Measurements from ENCODE around the gene C1orf56.

The C1orf56 gene

DNA sequence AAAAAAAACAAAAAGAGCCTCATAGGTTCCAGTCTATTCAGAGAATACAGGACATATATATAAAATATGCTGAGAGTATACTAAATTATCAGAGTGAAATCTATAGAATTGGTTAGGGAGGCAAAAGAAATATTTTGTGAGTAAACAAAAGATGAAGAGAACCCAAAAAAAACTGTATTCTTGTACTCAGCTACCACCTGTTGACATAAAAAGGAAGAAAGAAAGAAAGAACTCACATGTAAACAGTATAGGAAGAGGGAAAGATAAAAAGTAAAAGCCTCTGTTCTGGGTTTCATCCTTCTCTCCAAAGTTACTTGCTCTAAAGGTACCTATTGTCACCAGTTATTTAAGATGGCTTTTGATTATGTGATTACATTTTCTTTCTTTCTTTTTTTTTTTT is 21.1 kb upstream of the C1orf56 start:
- DNase-seq, result no peak

DNA sequence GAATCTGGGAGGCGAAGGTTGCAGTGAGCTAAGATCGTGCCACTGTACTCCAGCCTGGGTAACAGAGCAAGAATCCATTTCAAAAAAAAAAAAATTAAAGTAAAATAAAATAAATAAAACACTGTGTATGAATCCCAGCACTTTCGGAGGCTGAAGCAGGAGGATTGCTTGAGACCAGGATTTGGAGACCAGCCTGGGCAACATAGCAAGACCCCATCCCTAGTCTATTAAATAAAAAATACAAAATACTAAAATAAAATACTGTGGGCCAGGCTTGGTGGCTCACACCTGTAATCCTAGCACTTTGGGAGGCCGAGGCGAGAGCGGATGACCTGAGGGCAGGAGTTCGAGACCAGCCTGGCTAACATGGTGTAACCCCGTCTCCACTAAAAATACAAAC is 15.4 kb upstream of the C1orf56 start:
- no peak for DNase-seq

DNA sequence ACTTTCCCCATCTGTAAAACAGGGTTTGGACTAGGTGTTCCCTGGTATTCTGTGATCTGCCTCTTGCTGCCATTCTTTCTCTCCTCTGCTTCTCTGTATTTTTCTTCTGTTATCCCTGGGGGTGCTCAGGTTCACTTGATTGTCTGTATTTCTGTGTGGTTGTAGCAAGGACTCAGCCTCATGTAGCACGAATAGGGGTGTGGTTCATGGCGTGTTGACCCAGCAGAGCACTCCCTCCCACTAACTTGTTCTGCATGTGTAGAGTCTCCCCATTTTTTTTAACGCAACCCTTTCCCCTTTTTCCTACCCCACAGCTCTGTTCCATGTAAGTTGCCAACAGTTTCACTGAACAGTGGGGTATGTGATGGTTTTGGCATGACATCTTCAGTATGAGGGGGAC is 12.4 kb upstream of the C1orf56 start:
- DNase-seq, result no peak

DNA sequence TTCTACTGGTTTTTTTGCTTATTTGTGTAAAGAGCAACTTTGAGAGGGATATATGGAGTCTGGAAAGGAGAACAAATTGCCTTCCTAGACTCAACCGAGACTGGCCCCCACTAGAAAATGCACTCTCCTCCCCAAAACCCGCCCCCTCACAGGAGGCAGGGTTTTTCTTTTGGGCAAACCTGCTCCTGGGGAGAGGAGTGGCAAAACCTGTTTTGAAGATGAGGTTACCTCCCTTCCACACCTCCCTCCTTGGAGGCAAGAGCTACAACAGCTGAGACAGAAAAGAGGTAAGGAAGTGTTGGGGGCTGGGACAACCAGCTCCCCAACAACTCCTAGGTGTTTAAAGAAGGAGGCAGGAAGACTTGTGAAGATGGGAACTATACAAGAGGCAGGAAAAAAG is 11.2 kb upstream of the C1orf56 start, which contains the start of gene BNIPL:
TSS of gene BNIPL (plus strand) at position 231 of the 400 bp plus-strand sequence. CDS start at position 371, 140 bp downstream.
- DNase-seq, result no peak

DNA sequence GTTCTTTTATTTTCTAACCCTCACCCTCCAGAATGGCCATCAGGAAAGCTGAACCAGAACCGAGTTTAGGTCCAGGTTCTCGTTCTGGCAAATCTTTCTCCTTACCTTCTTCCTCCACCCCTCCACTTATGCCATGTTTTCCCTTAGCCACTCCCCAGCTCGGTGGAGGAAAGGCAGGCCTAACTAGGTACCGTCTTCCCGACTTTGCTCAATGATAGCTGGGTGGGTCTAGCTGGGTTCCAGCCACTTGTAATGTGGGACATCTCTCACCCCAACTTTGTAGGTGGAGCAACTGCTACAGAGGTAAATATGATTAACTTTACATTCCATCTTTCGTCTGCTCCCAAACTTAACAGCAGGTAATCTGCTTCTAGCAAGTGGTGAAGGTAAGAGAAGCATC is 10.5 kb upstream of the C1orf56 start:
- no peak for DNase-seq

DNA sequence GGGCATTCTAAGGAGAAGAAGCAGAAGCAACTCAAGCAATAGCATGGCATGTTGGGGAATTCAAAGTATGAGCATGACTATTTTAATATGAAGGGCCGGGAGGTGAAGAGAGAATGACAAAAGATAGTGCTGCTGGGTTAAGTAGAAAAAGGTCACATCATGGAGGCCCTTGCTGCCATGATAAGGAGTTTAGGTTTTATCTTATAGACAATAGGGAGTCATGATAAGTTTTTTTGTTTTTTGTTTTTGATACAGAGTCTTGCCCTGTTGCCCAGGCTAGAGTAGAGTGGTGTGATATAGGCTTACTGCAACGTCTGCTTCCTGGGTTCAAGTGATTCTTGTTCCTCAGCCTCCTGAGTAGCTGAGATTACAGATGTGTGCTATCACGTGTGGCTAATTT is 8.0 kb upstream of the C1orf56 start:
- no peak for DNase-seq

DNA sequence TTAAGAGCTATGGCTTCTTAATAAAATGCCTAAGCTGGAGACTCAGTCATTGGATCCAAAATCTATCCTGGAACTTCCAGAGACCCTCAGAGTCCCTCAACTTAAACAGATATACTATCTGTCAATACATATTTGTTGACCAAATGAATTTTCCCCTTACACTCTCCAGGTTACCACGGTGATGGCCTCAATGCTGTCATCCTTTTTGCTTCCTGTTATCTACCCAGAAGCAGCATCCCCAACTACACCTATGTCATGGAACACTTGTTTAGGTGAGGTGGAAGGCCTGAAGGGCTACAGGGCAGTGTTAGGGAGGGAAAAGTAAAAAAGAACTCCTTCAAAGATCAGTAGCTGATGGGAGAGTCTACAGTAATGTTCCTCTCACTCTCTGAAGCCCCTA is 4.4 kb upstream of the C1orf56 start:
- no peak for DNase-seq

DNA sequence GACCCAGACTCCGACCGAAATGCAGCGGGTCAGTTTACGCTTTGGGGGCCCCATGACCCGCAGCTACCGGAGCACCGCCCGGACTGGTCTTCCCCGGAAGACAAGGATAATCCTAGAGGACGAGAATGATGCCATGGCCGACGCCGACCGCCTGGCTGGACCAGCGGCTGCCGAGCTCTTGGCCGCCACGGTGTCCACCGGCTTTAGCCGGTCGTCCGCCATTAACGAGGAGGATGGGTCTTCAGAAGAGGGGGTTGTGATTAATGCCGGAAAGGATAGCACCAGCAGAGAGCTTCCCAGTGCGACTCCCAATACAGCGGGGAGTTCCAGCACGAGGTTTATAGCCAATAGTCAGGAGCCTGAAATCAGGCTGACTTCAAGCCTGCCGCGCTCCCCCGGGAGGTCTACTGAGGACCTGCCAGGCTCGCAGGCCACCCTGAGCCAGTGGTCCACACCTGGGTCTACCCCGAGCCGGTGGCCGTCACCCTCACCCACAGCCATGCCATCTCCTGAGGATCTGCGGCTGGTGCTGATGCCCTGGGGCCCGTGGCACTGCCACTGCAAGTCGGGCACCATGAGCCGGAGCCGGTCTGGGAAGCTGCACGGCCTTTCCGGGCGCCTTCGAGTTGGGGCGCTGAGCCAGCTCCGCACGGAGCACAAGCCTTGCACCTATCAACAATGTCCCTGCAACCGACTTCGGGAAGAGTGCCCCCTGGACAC is 534 bp downstream of the C1orf56 start:
- DNase-seq, result peak; percentile 75

DNA sequence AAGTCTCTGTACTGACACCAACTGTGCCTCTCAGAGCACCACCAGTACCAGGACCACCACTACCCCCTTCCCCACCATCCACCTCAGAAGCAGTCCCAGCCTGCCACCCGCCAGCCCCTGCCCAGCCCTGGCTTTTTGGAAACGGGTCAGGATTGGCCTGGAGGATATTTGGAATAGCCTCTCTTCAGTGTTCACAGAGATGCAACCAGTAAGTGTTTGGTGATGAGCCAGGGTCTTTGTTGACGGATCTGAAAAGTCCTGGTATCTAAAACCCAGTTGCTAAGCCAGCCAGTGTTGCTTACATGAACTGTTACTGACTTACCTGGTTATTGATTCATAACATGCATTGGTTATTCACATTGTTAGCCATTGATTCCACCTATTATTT is 1.1 kb downstream of the C1orf56 start:
- no peak for DNase-seq

DNA sequence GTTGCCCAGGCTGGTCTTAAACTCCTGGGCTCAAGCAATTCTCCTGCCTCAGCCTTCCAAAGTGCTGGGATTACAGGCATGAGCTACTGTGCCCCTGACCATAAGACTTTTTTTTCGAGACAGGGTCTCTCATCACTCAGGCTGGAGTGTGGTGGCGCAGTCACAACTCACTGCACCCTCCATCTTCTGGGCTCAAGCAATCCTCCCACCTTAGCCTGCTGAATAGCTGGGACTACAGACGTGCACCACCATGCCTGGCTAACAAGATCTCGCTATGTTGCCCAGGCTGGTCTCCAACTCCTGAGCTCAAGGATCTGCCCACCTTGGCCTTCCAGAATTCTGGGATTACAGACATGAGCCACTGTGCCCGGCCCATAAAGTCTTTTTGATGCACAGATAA is 1.9 kb downstream of the C1orf56 start:
- DNase-seq, result no peak

DNA sequence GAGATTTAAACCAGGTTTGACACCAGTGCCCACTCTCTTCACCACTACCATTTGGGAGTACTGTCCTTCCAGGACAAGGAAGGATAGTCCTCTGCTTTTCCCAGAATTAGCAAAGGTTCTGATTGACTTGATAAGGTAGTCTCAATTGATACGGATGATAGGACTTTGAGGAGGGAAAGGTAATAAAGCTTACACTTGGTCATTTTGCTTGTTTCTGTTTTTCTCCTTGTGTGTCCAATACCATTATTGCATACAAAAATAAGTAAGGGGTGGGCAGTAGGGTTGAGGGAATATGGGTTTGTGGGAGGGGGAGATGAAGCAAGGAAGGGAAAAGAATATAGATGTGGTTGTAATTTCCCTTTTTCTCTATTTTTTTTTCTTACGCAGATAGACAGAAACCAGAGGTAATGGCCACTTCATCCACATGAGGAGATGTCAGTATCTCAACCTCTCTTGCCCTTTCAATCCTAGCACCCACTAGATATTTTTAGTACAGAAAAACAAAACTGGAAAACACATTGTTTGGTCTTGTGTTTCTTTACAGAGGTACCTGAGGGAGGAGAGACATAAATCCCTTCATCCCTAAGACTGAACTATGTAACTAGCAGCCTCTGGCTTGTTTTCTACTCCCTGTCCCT is 2.6 kb downstream of the C1orf56 start:
- no peak for DNase-seq

DNA sequence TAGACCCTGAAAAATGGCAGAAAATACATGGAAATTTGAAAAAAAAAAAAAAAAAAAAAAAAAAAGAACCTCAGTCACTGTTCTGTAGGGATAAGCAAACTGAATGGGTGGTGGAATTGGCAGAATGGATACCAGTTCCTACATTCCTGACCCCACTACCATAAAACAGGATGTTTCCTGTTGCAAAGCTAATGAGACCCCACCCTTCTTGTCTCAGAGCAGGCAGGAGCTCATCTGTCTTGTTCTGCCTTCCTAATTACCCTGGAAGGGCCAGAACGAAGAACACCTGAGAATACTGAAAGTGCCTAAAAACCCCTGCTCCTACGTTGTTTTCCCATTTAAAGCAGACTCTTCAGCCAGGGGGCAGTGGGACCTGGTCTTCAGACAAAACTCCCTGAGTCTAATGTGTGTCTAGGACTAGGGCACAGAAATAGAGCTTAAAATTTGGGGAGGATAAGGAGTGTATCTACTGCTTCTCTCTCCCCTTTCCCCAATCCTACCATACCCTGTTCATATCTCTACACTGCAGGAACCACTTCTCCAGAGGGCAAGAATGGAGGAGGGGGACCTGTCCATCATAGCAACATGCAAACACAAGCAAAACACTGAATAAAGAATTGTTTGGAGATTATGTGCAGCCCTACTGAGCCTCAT is 3.9 kb downstream of the C1orf56 start:
- no peak for DNase-seq

DNA sequence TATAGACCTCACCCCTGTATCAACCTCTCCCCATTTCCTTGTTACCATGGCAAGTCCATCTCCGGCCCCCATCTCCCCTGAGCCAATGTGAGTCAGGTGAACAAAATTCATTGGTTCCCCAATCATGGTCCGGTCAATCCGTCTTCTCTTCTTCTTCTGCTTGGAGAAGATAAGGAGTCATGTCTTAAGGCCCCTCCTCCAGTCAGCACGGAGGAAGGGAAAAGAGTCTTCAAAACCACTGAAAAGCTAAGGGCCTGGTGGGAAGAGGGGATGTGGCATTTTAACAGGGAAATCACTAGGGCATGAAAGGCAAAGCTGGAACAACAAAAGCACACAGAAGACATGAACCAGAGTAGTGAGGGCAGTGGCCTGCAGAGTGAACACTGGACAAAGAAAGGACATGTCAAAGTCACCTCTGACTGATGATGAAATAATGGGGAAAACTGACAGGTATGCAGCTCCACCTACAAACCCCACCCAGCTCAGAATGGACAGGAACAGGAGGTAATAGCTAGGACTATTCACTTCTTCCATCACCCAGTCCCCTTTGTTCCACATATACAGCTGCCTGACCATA is 7.5 kb downstream of the C1orf56 start:
- DNase-seq, result no peak

DNA sequence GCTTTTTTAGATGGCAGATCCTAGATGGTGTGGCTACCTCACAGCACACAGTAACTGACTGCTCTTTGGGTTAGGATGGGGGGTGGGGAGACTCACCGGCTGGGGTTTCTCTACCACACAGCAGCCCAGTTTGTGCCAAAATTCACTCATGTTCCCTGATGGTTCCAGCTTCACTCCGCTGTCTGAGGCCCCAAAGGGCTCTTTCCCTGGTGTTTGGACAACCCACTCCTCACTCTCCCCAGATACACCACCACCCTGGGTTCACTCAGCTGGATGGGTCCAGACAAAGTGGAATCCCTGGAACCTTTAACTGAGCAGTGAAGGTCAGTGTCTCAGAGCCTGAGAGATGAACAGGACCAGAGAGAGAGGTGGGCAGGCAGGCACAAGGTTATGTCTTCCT is 8.0 kb downstream of the C1orf56 start:
- DNase-seq, result no peak

DNA sequence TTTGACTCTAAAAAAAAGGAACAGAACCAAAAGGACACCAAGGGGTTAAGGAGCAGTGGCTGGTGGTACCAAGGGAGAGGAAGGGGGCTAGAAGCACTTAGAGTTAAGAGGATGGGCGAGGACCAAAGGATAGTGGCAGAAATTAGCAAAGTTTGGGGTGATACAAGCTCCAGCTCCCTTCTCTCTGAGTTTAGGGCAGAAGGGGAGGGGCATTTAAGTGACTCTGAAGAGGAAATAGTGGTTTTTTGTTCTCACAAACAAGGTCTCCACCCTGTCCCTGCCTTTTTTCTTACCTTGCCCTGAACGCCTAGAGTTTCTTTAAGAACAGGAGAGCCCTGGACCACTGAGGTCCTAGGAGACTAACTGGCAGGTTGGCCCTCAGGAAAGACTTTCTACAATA is 8.6 kb downstream of the C1orf56 start:
- no peak for DNase-seq

DNA sequence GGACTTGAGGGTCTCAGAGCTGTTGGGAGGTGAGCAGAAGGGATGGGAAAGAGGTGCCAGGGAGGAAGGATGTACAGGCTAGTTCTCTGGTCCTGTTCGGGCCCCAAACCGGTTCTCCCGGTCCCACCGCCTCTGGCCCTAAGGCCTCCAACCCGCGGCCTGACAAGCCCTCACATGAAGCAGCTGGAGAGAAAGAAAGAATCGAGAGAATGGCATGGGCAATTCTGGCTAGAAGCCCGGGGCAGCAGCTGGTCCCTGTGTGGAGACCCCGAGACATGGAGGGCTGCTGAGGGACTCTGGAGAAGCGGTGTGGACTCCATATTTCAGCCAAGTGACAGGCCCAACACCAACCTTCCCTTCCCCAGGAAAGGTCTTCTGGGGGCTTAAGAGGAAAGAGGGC is 11.1 kb downstream of the C1orf56 start:
- DNase-seq, result peak; percentile 55 to 63

DNA sequence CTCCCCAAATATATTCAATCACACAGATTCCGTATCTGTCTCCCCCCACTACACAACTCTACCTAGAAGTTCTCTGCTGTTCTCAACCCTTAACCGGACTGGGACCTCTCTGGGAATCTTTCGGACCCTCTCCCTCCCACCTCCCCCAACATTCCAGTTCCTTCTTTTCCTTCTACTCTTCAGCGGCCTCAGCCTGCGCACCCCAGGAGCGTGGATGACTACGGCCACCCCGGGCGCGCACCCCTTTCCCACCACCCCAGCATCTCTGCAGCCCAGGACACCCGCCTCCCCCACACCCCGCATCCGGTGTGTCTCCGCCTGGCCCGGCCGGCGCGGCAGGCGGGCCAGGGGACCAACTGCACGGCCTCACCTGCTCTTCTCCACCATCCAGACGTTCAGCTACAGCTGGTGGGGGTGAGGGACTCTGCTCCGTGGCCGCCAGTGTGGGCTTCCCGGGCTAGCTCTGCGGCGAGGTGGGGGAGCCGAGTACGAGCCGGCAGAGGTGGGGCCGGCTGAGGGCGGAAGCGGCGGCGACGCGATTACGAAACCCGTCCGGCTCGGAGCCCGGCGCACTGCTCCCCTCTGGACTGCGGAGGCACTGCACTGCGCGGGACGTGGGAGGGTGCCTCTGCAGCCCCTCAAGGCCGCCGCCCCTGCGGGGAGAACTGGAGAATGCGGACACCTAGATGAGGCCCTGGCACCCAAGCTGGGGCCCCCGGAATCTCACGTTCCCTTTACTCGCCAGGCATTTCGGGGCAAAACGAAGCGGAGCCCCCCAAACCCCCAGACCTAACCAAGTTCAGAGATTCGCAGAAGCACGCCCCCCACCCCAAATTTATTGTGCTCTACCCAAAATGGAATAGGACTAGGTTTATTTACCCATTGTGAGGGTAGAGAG is 11.8 kb downstream of the C1orf56 start, which contains the start of gene CDC42SE1:
TSS of gene CDC42SE1 (minus strand) at position 514 of the 898 bp plus-strand sequence. CDS start 3,892 bp downstream, outside the sequence.
- DNase-seq, result peak; percentile 92 to 93

DNA sequence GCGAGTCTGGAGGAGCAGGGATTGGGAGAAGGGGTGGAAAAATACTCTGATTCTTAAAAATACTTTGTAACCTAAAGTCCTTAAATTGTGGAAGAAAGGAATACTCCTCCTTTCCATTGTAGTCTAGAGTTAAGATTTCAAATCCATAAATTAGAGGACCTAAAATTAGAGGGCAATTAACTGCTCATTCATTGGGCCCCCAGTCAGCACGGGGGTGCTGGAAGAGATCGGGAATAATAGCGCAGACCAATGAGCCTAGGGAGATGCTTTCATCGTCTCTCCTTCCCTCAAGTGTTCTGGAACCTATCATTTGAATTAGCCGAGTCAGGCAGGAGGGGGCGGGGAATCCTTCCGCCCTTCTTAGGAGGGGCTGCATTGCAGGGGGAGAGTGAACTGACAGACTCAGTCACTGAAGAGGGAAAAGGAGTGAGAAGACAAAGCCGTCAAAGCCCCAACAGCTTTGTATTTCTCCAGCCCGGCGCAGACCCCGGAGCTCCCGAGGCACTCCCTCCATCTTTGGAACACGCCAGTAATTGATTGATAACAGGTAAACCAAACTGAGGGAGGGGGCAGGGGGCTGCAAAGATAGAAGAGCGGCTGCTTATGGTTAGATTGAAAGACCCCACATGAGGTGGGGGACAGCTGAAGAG is 12.6 kb downstream of the C1orf56 start, which contains the start of gene MLLT11:
TSS of gene MLLT11 (plus strand) at position 391 of the 650 bp plus-strand sequence. CDS start 6,828 bp downstream, outside the sequence.
- DNase-seq, result peak; percentile 78 to 90

DNA sequence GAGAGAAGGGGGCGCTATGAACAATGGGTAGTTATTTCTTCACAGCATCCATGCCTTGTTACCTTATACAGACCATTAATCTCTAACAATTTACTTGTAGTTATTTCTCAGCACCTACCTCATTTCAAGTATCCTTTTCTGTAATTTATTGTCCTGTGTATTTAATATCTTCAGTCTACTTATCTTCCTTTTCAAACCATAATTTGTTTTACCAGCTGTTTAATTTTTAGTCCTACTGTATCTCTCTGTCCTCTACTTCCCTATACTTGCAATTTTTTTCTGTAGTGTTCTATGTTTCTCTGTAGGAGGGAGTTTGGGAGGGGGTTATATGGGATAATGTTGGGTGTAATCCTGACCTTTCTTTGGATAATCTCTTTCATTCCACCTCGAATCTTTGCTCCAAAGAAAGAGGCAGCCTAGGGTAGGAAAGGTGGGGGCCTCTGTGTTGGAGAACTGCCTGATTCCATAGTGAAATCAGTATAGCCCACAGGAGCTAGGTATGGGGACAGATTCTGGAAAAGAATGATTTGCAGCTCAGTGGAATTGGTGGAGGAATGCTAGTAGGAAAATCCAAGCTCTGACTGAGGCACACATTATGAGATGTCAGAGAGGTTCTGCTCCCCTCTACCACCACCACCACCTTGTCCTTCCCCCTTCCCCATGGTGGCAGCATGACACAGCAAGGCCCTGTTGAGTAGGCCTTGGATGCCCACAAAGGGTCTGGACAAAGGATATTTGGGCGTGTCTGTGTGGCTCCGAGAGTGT is 13.3 kb downstream of the C1orf56 start:
- DNase-seq, result peak; percentile 56 to 76

DNA sequence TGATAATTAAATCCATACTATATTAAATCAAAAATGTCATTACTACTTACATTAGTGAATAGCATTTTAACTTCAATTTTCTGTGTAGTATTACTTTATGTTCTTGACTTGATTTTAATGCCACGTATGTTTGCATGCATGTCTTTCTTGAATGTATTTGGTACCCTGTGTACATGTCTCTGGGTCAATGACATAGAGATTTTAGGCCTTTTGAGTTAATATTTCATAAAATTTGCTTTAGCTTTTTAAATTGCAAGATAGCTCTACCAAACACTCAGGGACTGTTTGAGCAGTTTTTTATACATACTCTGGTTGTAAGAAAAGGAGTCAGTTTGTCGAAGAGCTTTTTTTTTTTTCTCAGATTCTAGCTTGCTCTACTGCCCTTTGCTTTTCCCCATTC is 14.2 kb downstream of the C1orf56 start:
- no peak for DNase-seq

DNA sequence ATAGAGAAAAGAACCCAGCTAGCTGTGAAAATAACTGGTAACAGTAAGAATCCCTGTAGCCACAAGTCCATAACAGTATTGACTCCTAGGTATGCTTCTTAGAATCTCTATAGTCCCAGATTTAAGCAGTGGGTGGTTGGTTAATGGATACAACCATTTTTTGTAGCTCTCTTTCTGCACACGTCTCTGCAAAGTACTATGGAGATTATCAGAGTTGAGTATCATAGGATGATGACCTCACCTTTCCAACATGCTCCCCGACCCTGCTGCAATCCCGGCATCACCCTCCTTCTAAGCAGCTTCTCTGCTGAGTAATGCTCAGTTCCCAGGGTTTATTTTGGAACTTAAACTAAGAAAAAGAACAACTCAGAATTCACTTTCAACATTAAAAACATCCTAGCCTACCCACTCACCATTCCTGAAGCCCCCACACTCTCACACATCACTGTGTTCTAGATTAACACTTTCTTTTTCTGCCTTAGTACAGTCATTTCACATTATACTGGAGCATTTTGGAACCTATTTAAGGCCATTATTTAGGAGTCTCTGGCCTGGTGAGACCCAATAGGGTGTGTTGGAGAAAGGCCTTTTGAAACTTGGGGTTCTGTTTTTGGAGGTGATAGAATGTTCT is 15.3 kb downstream of the C1orf56 start:
- no peak for DNase-seq
